Transverse colon (tissue), 4 donors: ENCODE results near the gene STARD10. TPM values are rescaled to one million over a fixed set of nuclear protein-coding genes. Genes with fewer than 3 reads are reported as not detected.

Source experiments
- DNase-seq: peaks from one replicate; pipeline ENCODE4 v3.0.0-alpha.2; 2019
- H3K27ac ChIP-seq, 4 donors: fragments of 200-600 bp; sonication (generic); 2 replicates each; pipeline ENCODE4 v1.5.1; 2016 to 2018; ENCODE audit warnings: inconsistent platforms in 4 of 4
- H3K27me3 ChIP-seq: fragments of 200-600 bp; sonication (generic); 2 replicates; pipeline ENCODE4 v1.5.1; 2017; ENCODE audit warnings: inconsistent platforms
- H3K36me3 ChIP-seq, 4 donors: fragments of 200-600 bp; sonication (generic); 2 replicates each; pipeline ENCODE4 v1.5.1; 2017 to 2019; ENCODE audit warnings: inconsistent platforms in 4 of 4
- H3K4me1 ChIP-seq, 4 donors: fragments of 200-600 bp; sonication (generic); 2 replicates each; pipeline ENCODE4 v1.5.1; 2017 to 2020; ENCODE audit warnings: inconsistent platforms in 4 of 4
- H3K4me3 ChIP-seq, 4 donors: fragments of 200-600 bp; sonication (generic); 1 replicate in 1 of 4; 2 replicates in 3 of 4; pipeline versions ENCODE4 v1.5.1 to v1.6.1; 2017 to 2019; ENCODE audit warnings: inconsistent platforms in 4 of 4
- H3K9me3 ChIP-seq, 2 donors: fragments of 200-600 bp; sonication (generic); 2 replicates each; pipeline ENCODE4 v1.5.1; 2017 to 2019; ENCODE audit warnings: inconsistent platforms in 2 of 2
- CTCF ChIP-seq, 5 experiments: fragments of 200-600 bp in 3 of 5; fragments of 450-650 bp in 2 of 5; sonication (generic) in 3 of 5; IDR thresholded peaks; 1 replicate in 2 of 5; 2 replicates in 3 of 5; pipeline ENCODE4 v1.5.1; 2016 to 2017; ENCODE audit warnings: antibody characterized with exemption in 5 of 5, inconsistent platforms in 3 of 5, mild to moderate bottlenecking in 2 of 5, moderate library complexity in 1 of 5
- EP300 ChIP-seq: sonication (generic); formaldehyde crosslinking; IDR thresholded peaks from one replicate; pipeline ENCODE4 v1.6.1; 2017; ENCODE audit warnings: antibody characterized with exemption, low read depth
- POLR2A ChIP-seq: fragments of 450-650 bp; IDR thresholded peaks from one replicate; pipeline ENCODE4 v1.6.1; 2016; ENCODE audit warnings: antibody characterized with exemption, mild to moderate bottlenecking, moderate library complexity
- POLR2AphosphoS5 ChIP-seq, 3 donors: sonication (generic); formaldehyde crosslinking; IDR thresholded peaks; one replicate each; pipeline ENCODE4 v1.6.1; 2016; ENCODE audit warnings: antibody characterized with exemption in 3 of 3
- WGBS, 2 donors: methylation state at CpG; one replicate each; pipeline ENCODE4 v1.1.5; 2018; ENCODE audit warnings: low coverage in 1 of 2; 5-methylcytosine and 5-hydroxymethylcytosine counted together
- in situ Hi-C, 4 donors: fragments of 200-750 bp; cut with MboI; loops; one replicate each; pipeline versions ENCODE4 v1.15.0 to v1.15.1; 2017; ENCODE audit warnings: low sequenced_read_pairs in 3 of 4, low pct_ligation_motif_present in 1 of 4, low pct_unique_long_range_greater_than_20kb in 1 of 4
- intact Hi-C: fragments of 100-400 bp; cut with DNase I; formaldehyde crosslinking; loops from one replicate; pipeline ENCODE4 v1.15.1; 2023; ENCODE audit warnings: low total_unique reads
- total RNA-seq, 4 donors: library from RNA; depleted of rRNA; stranded (reverse); fragments of >200 nt; gene quantifications; one replicate each; pipeline ENCODE4 v1.1.0, GENCODE V29; 2016

STARD10 gene
- total RNA-seq, 4 donors from 2014 or later: 82.7 to 714 (median 225) TPM

GRCh38 chr11:72758304-72758689 is 35.5 kb downstream of the STARD10 start:
- Histone ChIP-seq H3K27ac (no peak overlapping the region), H3K9me3 (no peaks in the 10 kb centered on the region), H3K4me1 (peaks cover 0 to 4% (median 1%) of the 10 kb centered on the region in 4 donors), H3K4me3 (no peak overlapping the region), H3K27me3 (no peaks in the 10 kb centered on the region), H3K36me3 (peaks cover 0 to 7% (median 0%) of the 10 kb centered on the region in 4 donors)
- WGBS, 2 donors: 95% methylated on average over 7 of the region's 7 CpGs; no CpG with 5 or more reads in 1 of the 2 donors
- DNase-seq: no peak
- TF ChIP-seq EP300 (no peak), CTCF (IDR thresholded peaks at IDR 0.05) (no peak), POLR2AphosphoS5 (IDR thresholded peaks at IDR 0.05) (no peak), POLR2A (no peak)
- in situ Hi-C loops: no loop called here
- intact Hi-C loops: no loop called here

DNA sequence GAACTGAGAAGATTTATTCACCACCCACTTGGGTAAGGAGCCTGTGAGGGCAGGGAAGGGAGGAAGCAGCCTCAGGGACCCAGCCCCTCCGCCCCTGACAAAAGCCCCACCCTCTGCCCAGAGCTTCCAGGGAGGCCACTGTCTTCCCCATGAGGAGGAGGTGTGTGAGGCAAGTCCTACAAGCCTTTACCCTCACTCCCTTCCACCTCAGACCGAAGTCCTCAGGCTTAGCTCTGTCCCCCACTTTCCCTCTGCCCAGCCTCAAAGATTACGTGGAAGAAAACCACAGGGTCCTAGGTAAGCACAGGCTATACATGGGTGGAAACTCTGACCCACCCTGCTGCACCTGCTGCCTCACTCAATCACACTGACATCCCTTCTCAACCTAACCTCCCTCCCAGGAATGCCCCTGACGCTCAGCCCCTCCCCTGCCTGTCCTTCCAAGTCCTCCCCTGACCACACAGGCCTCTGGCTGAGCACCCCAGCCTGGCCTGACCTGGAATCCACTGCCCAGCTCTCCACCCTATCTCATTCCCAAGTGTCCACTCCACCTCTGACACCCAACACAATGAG is 38.0 kb downstream of the STARD10 start:
- no peak overlapping the region for H3K4me3 ChIP-seq
- H3K9me3 ChIP-seq: no peaks in the 10 kb centered on the region
- DNase-seq: no peak
- intact Hi-C loops (no loop called here), in situ Hi-C loops (no loop called here)
- H3K27me3 ChIP-seq: no peaks in the 10 kb centered on the region
- WGBS, 2 donors: 87% methylated on average over 4 of the region's 4 CpGs; no CpG with 5 or more reads in 1 of the 2 donors
- TF ChIP-seq POLR2A (no peak), EP300 (no peak), CTCF (IDR thresholded peaks at IDR 0.05) (no peak), POLR2AphosphoS5 (IDR thresholded peaks at IDR 0.05) (no peak)
- no peak overlapping the region for H3K27ac ChIP-seq
- H3K36me3 ChIP-seq: peaks cover 0 to 7% (median 0%) of the 10 kb centered on the region in 4 donors
- H3K4me1 ChIP-seq: peaks cover 6 to 28% (median 21%) of the 10 kb centered on the region in 4 donors

- Histone ChIP-seq H3K4me3 (no peak overlapping the region), H3K27ac (no peak overlapping the region), H3K9me3 (no peaks in the 10 kb centered on the region), H3K36me3 (peaks cover 0 to 7% (median 0%) of the 10 kb centered on the region in 4 donors), H3K27me3 (no peaks in the 10 kb centered on the region), H3K4me1 (peaks cover 6 to 28% (median 24%) of the 10 kb centered on the region in 4 donors)
- DNase-seq: no peak
- 85 to 94% methylated on average over 37 to 48 of the region's 48 CpGs for WGBS, 2 donors
- TF ChIP-seq POLR2A (no peak), CTCF (IDR thresholded peaks at IDR 0.05) (no peak), EP300 (no peak), POLR2AphosphoS5 (IDR thresholded peaks at IDR 0.05) (no peak)
- intact Hi-C loops (no loop called here), in situ Hi-C loops (no loop called here)
These were observed 39.2 kb downstream of the STARD10 start for GRCh38 chr11:72754544-72755155.

DNA sequence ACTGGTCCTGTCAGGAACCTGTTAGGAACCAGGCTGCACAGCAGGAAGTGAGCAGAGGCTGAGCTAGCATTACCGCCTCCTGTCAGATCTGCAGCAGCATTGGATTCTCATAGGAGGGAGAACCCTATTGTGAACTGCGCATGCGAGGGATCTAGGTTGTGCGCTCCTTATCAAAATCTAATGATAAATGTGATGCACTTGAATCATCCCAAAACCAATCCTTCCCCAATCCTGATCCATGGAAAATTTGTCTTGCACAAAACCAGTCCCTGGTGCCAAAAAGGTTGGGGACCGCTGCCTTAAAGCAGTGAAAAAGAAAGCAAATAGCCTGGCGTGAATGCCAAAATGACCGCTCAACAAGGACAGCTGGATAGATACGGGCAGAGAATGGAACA is 39.7 kb downstream of the STARD10 start:
- 88 to 92% methylated on average over 5 to 8 of the region's 8 CpGs for WGBS, 2 donors
- intact Hi-C loops: no loop called here
- in situ Hi-C loops: no loop called here
- no peak for TF ChIP-seq POLR2AphosphoS5 (IDR thresholded peaks at IDR 0.05)
- TF ChIP-seq POLR2A: no peak
- TF ChIP-seq CTCF (IDR thresholded peaks at IDR 0.05): no peak
- DNase-seq: no peak
- Histone ChIP-seq H3K4me1 (peaks cover 6 to 28% (median 24%) of the 10 kb centered on the region in 4 donors), H3K4me3 (no peak overlapping the region), H3K9me3 (no peaks in the 10 kb centered on the region), H3K27me3 (no peaks in the 10 kb centered on the region), H3K36me3 (peaks cover 0 to 7% (median 0%) of the 10 kb centered on the region in 4 donors), H3K27ac (no peak overlapping the region)
